DMS79 treated with DMSO at 0.1 percent for 48 hours (cell line): ENCODE results near the gene C2CD4D.
A peak's percentile ranks its signal among the peaks of the same experiment; 100 is the strongest.
"Not testable (repeated sequence)": the region's sequence is repeated elsewhere in the genome, so short reads cannot be mapped to it uniquely, and the experiment has no call there.

Experiments used
- DNase-seq: peaks from one replicate; lab custom pipeline; 2025; lab: John Stamatoyannopoulos, UW

C2CD4D gene

GRCh38 chr1:151839457-151840403 lies at the start of gene C2CD4D:
TSS of gene C2CD4D (minus strand) at chr1:151839820. CDS start at chr1:151838989, 831 bp downstream.
- peak; percentile 85 for DNase-seq

GRCh38 chr1:151888972-151889570 lies 49.5 kb upstream of the C2CD4D start:
- DNase-seq: no peak

- DNase-seq: no peak
Measured at GRCh38 chr1:151887028-151887427, 47.4 kb upstream of the C2CD4D start.

- no peak for DNase-seq
Measured at GRCh38 chr1:151885479-151885878, 45.9 kb upstream of the C2CD4D start.

- DNase-seq: not testable (repeated sequence)
Measured at GRCh38 chr1:151884879-151885278, 45.3 kb upstream of the C2CD4D start.

GRCh38 chr1:151884445-151884844 lies 44.8 kb upstream of the C2CD4D start:
- DNase-seq: not testable (repeated sequence)

GRCh38 chr1:151883898-151884297 lies 44.3 kb upstream of the C2CD4D start:
- not testable (repeated sequence) for DNase-seq

GRCh38 chr1:151882918-151883317 lies 43.3 kb upstream of the C2CD4D start:
- not testable (repeated sequence) for DNase-seq

GRCh38 chr1:151882466-151882865 lies 42.8 kb upstream of the C2CD4D start:
- no peak for DNase-seq

- no peak for DNase-seq
Measured at GRCh38 chr1:151881479-151881878, 41.9 kb upstream of the C2CD4D start.

- DNase-seq: no peak
Measured at GRCh38 chr1:151875419-151876097, 35.9 kb upstream of the C2CD4D start.

- not testable (repeated sequence) for DNase-seq
Measured at GRCh38 chr1:151872776-151873175, 33.2 kb upstream of the C2CD4D start.

- DNase-seq: no peak
Measured at GRCh38 chr1:151871284-151872030, 31.8 kb upstream of the C2CD4D start.

GRCh38 chr1:151868486-151868885 lies 28.9 kb upstream of the C2CD4D start:
- no peak for DNase-seq

- no peak for DNase-seq
Measured at GRCh38 chr1:151867765-151868411, 28.3 kb upstream of the C2CD4D start.

- DNase-seq: no peak
Measured at GRCh38 chr1:151867321-151867720, 27.7 kb upstream of the C2CD4D start.

- DNase-seq: no peak
Measured at GRCh38 chr1:151864411-151864810, 24.8 kb upstream of the C2CD4D start.

- no peak for DNase-seq
Measured at GRCh38 chr1:151862604-151863003, 23.0 kb upstream of the C2CD4D start.

GRCh38 chr1:151860504-151861187 lies 21.0 kb upstream of the C2CD4D start:
- no peak for DNase-seq

GRCh38 chr1:151859891-151860293 lies 20.3 kb upstream of the C2CD4D start:
- DNase-seq: no peak
